HTR-8/SVneo (cell line): ENCODE measurements around the gene TSC2.

Experiments used
- DNase-seq: peaks from one replicate; pipeline ENCODE4 v3.0.0; 2011; ENCODE audit warnings: low spot score, mixed read lengths; ENCODE audit not compliant: insufficient read length
- FAIRE-seq: peaks from 2 replicates; lab custom pipeline; 2011; peaks lifted over from hg19 to GRCh38; lab: Jason Lieb, UNC

Gene TSC2

DNA sequence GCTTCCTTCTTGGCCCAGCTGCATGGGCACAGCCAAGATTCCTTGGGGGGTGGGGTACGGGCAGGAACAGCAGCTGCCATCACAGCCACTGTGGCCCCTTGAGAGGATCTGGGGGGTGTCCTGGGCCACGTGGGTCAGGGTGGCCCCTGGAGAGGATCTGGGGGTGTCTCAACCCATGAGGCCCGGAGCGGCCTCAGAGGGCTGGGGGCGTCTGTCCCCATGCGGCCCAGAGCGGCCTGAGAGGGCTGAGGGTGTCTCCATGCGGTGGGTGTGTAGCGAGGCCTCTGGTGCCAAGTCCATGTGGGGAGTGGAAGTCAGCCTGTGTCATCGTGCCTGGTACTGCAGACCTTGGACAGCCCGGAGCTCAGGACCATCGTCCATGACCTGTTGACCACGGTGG is 13.7 kb downstream of the TSC2 start:
- DNase-seq (no peak), FAIRE-seq (no peak)

DNA sequence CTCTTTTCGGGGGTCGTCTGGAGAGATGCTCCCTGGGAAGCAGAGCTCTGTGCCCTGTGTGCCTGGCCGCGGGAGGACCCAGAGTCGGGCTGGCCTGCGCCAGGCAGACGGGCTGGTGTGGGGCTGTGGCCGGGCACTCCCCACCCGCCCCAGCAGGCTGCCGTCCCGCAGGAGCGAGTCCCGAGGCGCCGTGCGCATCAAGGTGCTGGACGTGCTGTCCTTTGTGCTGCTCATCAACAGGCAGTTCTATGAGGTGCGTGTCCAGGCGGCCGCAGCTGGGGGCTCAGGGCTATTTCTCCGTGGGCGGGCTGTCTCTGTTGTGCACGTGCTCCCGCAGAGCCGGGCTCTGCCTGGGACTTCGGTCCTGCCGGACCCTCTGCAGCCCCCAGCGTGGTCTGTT is 15.0 kb downstream of the TSC2 start:
- DNase-seq = no peak
- FAIRE-seq = no peak

DNA sequence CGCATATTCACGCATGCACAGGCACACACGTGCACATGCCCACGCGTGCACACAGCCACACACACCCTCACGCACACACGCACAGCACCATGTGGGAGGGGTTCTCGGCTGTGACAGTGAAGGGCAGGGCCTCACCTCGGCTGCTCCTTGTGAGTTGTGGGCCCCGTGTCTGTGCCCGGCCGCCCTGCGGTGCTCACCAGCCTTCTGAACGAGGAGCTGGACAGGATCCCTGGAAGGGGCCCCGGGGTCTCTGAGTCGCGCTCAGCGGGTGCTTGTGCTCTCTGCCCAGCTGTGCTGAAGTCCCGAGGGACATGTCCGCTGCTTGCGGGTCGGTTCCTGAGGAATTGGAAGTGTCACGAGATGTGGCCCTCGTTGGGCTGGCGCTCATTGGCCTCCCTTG is 16.1 kb downstream of the TSC2 start:
- no peak for FAIRE-seq

DNA sequence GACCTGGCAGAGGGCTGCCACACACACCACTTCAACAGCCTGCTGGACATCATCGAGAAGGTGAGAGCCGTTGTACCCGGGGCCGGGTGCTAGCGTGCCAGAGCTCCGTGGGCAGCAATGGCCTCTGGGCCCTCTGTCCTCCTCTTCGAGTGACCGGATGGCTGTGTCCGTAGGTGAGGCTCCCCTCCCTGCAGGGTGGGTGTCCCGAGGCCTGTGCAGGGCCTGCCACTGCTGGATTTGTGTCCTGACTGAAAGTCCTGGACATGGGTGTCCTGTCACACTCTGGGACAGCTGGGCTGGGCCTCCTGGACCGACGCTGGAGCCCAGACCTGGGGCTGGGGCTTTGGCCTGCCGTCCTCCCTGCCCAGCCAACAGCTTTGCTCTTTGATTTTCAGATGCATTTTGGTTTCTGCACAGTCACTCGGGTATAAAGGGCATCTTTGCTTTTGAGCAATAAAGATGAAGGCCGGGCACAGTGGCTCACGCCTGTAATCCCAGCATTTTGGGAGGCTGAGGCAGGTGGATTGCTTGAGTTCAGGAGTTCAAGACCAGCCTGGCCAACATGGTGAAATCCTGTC is 16.7 kb downstream of the TSC2 start:
- FAIRE-seq = no peak

More for the DNA sequence above, 16.1 kb downstream of the TSC2 start:
- DNase-seq = no peak

DNA sequence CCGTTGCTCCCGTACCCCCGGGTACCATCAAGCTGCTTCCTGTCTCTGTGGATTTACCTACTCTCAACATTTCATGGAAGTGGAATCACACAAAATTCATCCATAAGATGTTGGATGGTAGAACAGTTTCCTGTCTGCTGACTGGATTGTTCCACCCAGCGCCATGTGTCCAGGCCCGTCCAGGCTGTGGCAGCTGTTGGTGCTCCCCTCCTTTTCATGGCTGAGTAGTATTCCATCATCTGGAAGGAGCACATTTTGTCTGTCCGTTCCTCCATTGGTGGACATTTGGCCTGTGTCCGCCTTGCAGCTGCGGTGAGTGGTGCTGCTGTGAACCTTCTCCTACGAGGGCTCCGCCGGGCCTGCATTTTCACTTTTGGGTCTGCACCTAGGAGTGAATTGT is 18.4 kb downstream of the TSC2 start:
- DNase-seq = no peak
- FAIRE-seq = no peak

More for the DNA sequence above, 16.7 kb downstream of the TSC2 start:
- no peak for DNase-seq

DNA sequence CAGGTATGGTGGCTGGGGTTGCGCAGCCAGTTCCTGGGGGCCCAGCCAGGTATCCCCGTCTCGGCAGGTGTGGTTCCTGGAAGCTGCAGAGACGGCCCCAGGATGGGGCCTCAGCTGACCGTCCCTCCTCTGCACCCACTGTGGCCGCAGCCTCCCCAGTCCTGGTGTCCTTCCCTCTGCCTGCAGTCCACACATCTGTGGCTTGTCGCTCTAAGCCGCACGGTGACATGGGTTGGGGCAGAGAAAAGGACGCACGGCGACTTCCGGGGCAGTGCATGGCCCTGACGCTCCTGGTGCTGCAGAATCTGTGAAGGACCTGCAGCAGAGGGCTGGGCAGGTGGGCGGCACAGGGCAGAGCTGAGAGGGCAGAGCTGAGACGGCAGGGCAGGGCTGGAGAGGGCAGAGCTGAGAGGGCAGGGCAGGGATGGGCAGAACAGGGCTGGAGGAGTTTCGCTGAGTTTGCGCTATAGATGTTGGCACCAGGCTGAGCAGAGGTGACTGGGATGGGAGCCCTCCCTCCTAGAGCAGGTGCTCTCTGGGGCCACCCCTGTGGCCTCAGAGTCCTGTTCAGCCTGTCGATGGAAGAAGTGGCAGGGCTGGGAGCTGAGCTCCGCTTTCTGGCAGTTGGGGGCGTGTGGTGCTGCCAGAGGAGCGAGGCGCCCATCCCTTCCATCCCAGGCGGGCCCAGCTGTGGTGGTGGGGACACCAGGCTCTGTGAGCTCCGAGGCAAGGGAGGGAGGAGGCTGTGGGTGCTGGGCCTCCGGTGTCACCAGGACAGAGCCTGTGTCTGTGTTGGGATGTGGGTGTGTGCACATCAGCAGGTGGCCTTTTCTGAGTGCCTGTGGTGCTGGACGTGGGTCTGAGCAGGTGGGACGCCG is 23.0 kb downstream of the TSC2 start:
- FAIRE-seq (no peak), DNase-seq (no peak)

DNA sequence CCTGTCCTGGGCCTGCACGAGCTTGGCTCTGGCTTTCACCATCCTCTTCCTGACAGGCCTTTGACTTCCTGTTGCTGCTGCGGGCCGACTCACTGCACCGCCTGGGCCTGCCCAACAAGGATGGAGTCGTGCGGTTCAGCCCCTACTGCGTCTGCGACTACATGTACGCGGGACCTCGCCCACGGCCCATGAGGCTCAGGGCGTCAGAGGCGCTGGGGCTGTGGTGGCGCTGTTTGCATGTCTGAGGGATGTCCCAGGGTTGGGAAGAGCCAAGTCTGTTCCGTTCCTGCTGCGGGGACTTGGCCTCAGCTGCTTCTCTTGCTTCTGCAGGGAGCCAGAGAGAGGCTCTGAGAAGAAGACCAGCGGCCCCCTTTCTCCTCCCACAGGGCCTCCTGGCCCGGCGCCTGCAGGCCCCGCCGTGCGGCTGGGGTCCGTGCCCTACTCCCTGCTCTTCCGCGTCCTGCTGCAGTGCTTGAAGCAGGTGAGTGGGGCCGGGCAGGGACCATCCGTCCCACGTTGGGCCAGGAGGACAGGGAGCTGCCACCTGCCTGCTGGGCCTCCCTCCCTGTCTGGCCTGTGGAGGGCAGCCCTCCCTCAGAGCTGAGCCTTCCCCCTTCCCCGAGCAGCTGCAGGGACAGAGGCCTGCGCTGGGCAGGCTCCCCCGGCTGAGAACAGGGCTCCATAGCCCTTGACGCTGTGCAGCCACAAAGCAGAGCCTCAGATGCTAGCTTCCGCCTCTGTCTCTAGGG is 23.8 kb downstream of the TSC2 start:
- no peak for DNase-seq
- no peak for FAIRE-seq

DNA sequence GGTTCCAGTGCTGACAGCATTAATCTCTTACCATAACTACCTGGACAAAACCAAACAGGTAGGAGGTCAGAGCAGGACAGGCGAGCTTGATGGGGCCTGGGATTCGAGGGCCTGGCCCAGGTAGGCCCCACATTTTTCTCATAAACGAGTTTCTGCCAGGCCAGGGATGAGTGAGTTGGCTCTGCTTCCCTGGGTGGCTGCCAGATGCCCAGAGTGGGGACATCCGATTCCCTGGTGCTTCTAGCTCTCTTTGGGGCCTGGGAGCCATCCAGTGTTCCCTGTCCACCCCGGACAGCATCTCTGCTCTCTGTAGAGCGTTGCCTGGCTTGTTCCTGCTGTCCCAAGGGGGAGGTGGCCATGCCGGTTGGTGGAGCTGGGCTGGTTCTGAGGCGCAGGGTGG is 25.1 kb downstream of the TSC2 start:
- no peak for DNase-seq
- no peak for FAIRE-seq

DNA sequence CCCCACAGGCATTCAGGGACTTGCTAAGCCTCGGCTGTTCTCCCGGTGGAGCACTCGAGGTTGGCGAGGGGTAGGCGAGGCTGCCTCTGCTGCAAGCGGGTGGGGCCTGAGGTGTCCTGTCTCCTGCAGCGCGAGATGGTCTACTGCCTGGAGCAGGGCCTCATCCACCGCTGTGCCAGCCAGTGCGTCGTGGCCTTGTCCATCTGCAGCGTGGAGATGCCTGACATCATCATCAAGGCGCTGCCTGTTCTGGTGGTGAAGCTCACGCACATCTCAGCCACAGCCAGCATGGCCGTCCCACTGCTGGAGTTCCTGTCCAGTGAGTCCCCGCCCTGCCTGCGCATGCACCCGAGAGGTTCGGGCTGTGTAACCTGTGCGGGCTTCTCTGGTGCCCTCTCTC is 26.3 kb downstream of the TSC2 start:
- DNase-seq = no peak
- no peak for FAIRE-seq

DNA sequence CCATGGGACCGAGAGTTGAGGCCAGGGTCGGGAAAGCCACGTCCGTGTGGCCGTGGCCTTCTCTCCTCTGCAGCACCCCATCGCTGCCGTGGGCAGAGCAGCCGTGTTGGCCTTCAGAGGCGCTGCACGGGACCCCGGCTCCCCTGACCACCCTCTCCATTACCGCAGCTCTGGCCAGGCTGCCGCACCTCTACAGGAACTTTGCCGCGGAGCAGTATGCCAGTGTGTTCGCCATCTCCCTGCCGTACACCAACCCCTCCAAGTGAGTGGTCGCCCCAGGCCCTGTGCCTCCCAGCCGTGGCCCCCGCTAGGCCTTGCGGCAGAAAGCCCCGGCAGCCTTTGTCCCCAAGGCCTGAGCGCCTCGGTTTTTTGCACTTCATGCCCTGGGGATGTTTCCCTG is 27.8 kb downstream of the TSC2 start:
- no peak for FAIRE-seq
- no peak for DNase-seq

DNA sequence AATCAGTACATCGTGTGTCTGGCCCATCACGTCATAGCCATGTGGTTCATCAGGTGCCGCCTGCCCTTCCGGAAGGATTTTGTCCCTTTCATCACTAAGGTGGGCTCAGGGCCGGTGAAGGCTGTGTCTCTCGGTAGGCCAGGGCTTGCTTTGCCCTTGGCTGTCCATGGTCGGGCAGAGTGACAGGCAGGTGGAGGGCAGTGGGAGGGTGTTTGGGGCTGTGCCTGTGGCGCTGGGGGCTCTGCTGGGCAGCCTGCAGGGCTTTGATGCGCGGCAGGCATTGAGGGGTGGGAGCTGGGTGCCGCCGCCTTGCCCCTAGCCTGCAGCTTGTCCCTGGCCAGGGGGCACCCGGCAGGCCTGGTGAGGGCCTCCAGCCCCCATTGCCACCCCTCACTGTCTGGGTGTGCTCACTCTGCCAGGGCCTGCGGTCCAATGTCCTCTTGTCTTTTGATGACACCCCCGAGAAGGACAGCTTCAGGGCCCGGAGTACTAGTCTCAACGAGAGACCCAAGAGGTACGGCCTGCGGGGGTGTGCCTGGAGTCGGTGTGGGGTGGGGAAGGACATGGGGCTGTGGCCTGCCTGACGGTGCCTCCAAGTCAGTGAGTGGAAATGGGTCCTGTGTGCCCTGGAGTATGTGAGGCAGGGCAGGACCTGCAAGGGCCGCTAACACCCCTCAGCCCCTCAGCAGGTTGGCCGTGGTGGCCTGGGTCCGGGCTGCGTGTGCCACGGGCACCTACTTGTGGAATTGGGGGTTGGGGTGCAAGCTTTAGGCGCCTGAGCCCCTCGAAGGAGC is 28.5 kb downstream of the TSC2 start:
- DNase-seq = no peak
- no peak for FAIRE-seq

DNA sequence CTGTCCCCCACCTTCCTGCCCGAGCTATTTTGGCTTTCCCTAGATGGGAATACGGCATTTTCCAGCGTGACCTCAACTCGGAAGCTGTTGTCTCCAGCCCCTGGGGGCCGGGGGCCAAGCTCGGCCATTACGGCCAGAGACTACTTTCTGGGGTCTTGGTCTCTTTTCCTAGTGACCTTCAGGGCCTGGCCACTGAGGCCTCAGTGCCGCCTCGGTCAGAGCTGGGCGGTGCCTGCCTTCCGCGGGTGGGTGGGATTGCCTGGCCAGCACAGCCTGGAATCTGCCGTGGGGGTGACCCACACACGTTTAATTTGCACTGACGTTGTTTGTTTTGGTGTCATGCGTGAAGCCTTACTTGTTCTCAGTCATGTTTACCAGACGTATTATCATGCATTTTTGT is 29.2 kb downstream of the TSC2 start:
- FAIRE-seq = no peak
- DNase-seq = no peak

DNA sequence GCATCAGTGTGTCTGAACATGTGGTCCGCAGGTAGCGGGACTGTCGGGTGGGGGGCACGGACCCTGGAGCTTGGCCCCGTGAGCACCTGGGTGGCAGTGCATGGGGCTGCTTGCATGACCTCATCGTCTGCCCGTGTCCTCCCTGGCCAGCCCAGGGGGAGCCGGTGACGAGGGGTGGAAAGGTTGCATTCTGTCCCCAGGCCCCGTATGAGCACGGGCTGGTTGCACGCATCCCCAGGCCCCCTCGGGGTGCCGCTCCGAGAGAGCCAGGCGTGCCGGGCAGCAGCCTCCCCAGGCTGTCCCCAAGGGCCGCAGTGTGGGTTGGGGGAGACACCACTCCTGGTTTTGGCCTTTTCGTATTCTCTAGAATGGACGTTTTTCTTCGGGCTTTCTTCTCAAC is 29.9 kb downstream of the TSC2 start:
- no peak for DNase-seq
- no peak for FAIRE-seq

DNA sequence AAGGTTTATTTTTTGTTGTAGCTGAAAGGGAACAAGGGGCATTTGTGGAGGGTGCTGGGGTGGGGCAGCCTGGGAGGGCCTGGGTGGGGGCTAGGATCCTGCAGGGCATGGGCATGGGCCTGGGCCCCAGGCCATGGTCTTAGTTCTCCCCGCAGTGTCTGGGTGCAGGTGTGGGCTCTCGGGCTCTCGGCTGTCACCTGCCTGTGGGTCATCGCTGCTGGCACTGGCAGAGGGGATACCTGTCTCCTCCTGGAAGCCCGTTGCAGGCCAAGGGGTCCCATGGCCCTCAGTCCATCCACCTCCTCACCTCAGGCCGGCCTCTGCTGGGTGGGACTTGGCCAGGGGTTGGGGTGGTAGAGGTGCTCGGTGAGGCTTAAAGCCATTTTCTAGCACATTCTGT is 30.3 kb downstream of the TSC2 start:
- no peak for DNase-seq
- no peak for FAIRE-seq

DNA sequence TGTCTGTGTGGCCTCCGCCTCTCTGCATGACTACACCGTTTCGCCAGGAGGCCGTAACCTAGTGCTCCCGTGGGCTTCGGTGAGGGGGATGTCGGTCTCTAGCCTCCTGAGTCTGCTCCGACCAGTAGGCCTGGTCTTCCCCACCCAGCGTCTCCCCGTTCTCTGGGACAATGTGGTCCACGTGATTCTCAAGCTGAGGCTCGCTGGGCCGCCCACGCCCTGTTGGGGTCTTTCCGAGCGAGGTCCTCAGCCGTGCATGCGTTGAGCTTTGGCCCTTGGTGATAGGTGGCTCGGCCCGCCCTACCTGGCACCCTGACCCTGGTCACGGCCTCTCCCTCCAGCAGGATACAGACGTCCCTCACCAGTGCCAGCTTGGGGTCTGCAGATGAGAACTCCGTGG is 30.9 kb downstream of the TSC2 start:
- no peak for FAIRE-seq
- no peak for DNase-seq

DNA sequence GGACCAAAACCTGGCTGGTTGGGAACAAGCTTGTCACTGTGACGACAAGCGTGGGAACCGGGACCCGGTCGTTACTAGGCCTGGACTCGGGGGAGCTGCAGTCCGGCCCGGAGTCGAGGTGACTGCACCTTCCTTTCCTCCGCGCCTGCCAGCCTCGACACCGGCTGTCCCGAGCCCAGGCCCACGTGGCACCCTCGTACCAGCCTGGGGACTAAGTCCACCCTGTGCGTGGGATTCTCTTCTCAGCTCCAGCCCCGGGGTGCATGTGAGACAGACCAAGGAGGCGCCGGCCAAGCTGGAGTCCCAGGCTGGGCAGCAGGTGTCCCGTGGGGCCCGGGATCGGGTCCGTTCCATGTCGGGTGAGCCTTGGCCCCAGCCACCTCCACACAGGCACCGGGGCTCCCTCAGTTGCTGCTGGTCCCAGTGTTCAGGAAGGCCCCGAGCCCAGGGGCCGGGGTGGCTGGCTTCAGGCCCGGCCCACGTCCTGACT is 31.6 kb downstream of the TSC2 start:
- DNase-seq = no peak
- no peak for FAIRE-seq

DNA sequence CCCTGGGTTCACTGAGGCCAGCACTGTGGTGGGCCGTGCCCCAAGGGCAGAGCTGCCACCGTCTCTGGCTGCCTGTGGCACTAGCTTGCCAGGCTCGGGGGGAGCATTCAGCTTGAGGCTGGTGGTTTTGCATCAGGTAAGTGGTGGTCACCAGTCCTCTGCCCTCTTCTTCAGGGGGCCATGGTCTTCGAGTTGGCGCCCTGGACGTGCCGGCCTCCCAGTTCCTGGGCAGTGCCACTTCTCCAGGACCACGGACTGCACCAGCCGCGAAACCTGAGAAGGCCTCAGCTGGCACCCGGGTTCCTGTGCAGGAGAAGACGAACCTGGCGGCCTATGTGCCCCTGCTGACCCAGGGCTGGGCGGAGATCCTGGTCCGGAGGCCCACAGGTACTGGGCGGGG is 32.2 kb downstream of the TSC2 start:
- FAIRE-seq (no peak), DNase-seq (no peak)

DNA sequence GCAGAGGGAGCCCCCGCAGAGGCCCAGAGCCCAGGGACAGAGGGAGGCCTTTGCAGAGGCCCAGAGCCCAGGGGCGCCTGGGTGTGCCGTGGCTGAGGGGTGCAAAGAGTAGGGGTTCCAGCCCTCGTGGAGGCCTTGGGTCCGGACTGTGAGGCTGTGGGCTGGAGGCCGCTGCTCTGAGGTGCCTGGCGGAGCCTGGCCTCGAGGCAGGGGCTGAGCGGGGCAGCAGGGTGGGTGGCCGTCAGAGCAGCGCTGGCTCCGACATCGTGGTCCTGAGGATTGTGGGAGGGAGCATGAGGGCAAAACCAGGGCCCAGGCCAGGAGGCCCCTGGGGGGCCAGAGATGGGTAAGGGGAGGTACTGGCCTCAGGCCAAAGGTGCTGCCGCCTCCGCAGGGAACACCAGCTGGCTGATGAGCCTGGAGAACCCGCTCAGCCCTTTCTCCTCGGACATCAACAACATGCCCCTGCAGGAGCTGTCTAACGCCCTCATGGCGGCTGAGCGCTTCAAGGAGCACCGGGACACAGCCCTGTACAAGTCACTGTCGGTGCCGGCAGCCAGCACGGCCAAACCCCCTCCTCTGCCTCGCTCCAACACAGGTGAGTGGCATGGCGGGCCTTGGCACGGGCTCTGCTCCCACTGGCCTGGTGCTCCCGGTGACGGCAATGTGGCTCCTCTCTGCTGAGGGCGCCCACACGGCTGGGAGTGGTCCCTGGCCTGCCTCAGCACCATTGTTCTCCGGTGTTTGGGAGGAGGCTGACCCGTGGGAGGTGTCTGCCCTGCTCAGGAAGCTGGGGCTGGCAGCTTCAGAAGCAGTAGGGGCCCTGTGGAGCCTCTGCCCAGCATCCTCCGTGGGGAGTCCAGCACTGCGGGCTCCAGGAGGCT is 33.7 kb downstream of the TSC2 start:
- DNase-seq = no peak
- no peak for FAIRE-seq
